GM21515 (cell line): ENCODE measurements around the gene STK11IP.

Source experiments
- ATAC-seq: cut with Tn5 transposase; IDR thresholded peaks from one replicate; pipeline ENCODE4 v1.9.1; 2021; ENCODE audit not compliant: unreplicated experiment

Gene STK11IP

DNA sequence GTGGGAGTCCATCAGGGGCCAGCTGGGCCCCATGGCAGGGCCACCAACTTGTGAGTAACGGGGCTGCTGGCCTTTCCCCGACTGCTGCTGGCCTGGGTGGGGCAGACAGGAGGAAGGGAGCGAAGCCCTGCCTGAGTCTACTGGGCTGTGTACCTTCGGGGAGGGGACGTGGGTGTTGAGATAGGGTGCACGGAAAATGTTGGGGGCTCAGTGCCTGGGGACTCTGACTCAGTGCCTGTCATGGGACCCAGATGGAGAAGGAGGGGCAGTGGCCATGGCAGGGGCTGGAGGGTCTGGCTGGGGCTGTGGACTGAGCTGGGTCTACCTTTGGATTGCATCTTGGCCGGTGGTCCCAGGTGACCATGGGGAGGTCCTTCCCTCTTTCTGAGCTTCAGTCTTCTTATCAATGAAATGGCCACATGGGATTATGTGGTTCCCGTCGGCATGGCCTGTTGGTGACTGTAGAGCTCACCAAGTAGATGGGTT, 33.8 kb downstream of the STK11IP start:
- ATAC-seq = no peak

DNA sequence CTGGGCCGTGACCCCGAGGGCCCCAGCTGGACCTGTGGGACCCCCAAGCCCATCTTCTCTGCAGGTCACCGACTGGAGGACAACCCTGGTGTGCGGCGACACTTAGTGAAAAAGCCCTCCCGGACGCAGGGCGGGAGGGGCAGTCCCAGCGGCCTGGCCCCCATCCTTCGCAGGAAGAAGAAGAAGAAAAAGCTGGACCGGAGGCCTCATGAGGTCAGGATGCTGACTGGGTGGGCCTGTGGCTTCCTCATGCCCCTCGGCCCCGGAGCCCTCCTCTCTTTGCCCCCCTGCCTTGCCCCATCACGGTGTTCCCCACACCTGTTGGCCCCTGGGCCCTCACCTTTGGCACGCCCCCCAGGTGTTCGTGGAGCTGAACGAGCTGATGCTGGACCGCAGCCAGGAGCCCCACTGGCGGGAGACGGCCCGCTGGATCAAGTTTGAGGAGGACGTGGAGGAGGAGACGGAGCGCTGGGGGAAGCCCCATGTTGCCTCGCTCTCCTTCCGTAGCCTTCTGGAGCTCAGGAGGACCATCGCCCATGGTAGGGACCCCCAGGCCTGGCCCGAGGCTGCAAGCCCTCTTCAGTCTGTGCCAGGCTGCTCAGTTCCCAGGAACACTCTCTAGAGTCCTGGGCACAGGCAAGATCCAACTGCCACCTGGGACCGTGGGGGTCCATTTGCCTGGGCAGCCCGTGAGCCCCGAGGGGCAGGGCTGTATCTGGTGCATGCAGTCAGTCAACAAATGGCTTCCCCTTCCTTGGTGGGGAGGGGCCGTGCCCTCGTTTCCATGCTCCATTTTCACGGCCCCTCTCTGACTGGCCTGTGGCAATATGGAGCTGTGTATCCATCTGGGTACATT, 34.5 kb downstream of the STK11IP start:
- ATAC-seq = no peak

DNA sequence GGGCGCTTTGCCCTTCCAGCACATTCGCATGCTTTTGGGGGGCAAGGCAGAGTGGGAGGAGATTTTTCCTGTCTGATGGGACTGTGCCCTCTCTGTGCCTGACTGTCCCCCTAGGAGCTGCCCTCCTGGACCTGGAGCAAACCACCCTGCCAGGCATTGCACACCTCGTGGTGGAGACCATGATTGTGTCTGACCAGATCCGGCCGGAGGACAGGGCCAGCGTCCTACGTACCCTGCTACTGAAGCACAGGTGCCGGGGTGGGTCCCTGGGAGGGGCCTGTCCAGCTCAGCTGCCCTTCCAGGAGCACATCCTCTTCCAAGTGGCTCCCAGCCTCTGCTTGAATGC, 35.1 kb downstream of the STK11IP start:
- ATAC-seq = no peak

DNA sequence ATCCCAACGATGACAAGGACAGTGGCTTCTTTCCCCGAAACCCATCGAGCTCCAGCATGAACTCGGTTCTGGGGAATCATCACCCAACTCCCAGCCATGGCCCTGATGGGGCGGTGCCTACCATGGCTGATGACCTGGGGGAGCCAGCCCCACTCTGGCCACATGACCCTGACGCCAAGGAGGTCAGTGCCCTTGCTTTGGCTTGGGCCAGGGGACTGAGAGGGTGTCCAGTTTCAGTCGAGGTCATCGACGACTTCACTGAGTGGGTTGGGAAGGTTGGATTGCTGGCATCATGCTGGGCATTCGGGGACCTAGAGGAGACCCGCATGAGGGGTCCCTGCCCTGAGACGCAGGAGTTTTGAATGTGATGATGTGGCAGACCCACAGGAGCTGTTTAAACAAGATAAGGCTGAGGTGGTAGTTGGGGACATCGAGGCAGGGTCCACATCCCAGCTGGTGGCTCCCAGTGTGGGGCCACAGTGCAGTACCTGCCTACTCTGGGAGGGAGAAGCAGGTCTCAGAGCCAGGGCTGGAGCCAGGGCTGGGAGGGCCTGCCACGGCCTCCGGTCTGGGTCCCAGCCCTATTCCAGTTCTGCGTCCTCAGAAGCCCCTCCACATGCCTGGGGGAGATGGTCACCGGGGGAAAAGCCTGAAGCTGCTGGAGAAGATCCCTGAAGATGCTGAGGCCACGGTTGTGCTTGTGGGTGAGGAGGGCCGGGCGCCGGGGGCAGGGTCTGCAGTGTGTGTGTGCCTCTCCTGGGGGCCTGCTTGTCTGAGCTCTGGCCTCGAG, 35.8 kb downstream of the STK11IP start:
- ATAC-seq = no peak

DNA sequence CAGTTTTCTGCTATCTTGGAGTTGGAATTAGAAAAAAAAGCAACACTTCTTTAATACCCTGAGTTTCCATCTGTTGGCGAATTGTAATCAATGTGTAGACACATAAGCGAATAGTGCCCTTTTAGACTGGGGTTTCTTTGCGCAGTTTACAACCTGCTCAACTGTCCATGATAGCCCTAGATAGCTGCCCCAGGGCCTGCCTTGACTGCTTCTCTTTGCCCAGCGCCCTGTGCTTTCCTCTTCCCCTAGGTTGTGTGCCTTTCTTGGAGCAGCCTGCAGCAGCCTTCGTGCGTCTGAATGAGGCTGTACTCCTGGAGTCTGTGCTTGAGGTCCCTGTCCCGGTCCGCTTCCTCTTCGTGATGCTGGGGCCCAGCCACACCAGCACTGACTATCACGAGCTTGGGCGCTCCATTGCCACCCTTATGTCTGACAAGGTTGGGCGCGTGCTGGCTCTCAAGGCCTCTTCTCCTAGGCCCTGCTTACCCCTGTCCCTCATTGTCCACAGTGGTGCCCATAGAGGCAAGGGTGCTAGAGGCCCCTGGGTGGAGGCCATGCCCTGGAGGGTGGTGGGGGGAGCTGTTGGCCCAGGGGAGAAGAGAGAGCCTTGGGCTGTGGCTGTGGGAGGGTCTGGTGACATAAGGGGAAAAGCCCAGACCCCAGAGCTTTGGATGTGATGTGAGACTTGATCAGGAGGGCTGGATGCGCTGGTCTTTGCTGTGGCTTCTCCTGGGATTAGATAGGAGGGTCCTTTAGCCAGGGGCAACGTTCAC, 36.7 kb downstream of the STK11IP start:
- ATAC-seq = no peak

DNA sequence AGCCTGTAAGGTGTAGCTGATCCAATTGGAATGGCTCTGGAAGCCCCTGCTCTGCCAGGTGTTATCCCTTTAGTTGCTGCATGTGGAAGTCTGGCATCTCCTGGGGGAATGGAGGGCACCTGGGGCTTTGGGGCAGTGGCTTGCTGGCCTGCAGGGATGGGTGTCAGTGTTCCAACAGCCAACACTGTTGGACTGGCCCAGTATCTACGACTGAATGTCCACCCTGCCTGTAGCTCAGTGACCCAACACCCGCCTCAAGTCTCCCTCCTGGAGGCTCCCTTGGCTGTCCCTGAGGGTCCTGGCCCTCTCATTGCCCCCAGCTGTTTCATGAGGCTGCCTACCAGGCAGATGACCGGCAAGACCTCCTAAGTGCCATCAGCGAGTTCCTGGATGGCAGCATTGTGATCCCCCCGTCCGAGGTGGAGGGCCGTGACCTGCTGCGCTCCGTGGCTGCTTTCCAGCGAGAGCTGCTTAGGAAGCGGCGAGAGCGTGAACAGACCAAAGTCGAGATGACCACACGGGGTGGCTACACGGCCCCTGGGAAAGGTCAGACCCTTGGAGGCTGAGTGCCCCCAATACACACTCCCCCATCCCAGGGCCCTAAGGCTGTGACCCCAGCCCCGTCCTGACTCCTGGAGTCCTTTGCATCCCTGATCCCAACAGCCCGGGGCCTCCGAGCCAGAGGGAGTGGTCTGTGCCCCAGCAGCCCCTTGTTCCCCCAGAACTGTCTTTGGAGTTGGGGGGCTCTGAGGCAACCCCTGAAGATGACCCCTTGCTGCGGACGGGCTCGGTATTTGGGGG, 37.5 kb downstream of the STK11IP start:
- no peak for ATAC-seq

DNA sequence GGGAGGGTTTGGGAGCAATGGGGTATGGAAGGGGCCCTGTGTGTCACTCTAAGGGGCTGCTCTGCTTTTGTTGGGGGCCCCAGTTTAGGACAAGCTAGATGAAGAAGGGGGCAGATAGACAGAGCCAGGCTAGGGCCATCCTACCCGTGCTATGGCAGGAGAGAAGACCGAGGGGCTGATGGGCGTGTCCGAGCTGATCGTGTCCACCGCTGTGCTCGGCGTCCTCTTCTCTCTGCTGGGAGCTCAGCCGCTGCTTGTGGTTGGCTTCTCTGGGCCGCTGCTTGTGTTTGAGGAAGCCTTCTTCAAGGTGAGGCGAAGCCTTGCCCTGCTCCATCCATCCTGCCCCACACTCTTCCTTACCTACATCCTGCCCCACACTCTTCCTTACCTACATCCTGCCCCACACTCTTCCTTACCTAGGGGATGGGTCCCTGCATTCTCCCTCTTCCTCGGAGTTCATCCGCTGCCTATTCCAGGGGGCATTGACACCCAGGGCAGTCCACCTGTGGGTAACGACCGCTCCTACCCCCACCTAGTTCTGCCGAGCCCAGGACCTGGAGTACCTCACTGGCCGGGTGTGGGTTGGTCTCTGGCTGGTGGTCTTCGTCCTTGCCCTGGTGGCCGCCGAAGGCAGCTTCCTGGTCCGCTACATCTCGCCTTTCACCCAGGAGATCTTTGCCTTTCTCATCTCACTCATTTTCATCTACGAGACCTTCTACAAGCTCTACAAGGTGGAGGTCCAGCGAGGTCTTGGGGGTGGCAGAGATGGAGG, 38.7 kb downstream of the STK11IP start:
- ATAC-seq = no peak

DNA sequence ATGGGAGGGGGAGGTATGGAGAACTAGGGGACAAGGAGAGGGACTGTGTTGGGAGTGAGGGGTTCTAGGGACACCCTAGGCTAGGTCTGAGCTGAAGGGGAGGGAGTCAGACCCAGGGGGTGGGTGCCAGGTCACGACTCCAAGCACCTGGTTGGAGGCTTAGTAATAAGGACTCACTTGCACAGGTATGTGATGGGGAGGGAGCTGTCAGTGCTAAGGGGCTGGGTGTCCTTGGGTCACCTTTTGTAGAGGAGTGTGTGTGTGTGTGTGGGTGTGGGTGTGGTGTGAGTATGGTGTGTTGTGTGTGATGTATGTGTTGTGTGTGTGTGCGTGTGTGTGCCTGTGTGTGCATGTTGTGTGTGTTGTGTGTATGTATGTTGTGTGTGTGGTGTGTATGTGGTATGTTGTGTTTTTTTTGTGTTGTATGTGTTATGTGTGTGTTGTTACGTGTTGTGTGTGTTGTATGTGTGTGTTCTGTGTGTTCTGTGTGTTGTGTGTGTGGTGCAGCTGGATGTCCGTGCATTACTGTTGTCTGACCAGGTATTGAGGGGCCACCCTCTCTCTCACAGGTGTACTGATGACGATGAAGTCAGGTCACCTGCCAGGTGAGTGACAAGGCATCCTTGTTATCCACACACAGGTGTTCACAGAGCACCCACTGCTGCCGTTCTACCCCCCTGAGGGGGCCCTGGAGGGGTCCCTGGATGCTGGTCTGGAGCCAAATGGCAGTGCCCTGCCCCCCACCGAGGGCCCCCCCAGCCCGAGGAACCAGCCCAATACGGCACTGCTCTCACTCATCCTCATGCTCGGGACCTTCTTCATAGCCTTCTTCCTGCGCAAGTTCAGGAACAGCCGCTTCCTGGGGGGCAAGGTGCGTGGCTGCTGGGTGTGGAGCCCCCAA, 39.5 kb downstream of the STK11IP start:
- ATAC-seq = no peak

DNA sequence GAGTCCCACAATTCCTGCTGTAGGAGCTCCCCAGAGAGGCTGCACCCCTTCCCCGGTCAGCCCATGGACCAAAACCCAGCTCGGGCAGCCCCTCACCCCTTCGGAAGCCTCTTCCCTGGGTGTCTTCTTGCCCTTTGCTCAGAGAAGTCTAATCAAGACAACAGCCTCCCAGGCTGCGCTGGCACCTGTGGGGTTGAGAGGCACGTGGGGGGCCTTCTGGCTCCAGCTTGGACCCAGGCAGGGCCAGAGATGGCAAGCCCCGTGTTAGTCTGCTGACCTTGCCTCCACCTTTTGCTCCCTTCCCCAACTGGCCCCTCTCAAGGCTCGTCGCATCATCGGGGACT, 40.2 kb downstream of the STK11IP start:
- ATAC-seq = no peak

DNA sequence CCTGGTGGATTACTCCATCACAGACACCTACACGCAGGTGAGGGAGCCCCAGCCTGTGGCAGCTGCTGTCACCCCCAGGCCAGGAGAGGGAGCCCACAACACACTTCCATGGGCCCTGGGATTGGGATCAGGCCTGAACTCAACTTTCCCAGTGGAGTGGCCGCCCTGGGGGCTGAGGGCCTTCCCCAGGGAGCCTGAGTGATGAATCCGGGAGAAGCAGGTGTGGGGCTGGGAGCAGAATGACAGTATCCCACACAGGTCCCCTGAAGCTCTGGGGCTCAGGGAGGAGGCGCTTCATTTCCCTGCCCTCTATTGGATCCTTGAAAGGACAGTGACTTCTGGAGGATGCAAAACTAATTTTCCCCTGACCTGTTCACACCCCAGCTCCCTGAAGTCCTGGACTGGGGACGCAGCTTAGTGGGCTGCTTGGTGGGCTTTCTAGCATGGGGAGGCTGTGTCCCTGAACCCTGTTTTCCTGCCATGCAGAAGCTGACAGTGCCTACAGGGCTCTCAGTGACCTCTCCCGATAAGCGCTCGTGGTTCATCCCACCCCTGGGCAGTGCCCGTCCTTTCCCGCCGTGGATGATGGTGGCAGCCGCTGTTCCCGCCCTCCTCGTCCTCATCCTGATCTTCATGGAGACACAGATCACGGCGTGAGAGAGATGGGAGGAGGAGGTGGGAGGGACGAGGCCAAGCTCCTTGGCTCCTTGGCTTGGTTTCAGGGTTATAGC, 40.7 kb downstream of the STK11IP start:
- ATAC-seq = no peak

DNA sequence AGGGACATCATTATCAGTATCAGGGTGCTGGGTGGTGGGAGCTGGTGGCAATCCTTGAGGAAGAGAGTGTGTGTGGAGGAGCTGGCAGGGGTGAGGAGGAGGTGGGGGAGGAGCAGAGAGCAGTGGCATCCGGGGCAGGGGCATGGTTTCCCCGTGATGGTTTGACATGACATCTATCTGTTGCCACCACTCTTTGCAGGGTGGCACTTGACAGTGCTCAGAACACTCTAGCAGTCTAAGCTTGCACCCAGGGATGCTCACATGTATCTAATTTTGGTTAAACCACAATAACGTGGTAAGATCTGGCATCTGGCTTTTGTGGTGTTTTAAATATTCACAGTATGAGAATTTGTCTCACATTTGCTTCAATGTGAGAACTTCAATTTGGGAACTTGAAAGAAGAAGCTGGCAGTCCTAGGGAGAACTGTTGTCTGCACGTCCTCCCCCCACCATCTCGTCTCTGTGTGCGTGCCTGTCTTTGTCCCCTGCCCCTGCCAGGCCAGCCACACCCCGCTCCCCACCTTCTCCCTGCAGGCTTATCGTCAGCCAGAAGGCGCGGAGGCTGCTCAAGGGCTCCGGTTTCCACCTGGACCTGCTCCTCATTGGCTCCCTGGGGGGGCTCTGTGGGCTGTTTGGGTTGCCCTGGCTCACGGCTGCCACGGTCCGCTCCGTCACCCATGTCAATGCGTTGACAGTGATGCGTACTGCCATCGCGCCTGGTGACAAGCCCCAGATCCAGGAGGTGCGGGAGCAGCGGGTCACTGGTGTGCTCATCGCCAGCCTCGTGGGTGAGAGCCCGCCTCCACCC, 41.5 kb downstream of the STK11IP start:
- no peak for ATAC-seq

DNA sequence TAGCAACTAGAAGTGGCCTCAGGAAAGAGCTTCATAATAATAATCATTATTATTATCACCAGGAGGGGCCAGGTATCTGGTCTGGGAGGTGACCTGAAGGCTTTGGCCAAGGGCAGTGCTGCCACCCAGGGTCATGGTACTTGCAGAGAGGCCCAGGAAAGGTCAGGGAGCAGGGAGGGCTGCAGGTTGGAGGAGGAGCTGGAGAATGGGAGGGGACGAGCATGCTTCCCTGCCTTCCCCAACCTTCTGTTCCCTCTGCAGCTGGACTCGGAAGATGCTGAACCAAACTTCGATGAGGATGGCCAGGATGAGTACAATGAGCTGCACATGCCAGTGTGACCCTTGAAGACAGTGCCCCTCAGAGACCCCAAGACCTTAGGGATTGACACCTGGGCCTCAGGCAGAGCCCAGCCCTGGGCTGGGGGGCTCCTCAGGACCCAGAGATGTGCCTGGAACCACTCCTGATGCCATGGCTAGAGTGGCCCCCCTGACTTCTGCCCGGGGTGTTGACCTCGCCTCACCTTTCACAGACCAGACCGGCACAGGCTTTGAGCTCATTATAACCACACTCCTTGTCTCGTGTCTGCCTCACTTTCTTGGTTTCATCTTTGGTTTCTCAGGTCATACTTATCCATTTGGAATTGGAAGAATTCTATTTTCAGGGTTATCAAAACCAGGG, 43.9 kb downstream of the STK11IP start:
- ATAC-seq = no peak

DNA sequence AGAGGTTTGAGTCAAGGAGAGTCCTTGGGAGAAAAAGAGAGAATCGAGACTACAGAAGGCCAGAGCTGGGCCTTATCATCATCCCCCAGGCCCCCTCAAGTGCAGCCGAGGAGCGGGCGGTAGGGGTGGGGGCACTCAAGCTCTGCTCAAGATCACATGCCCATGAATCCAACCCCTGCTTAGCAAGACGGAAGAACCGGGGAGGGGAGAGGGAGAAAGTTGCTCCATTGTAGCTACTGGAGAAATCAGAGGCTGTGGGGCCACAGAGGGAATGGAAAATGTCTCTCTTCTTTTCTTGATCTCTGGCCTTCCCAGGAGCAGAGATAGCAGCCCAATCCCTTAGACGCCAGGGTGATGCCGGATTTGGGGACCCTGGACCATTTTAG, 44.4 kb downstream of the STK11IP start:
- ATAC-seq = no peak

DNA sequence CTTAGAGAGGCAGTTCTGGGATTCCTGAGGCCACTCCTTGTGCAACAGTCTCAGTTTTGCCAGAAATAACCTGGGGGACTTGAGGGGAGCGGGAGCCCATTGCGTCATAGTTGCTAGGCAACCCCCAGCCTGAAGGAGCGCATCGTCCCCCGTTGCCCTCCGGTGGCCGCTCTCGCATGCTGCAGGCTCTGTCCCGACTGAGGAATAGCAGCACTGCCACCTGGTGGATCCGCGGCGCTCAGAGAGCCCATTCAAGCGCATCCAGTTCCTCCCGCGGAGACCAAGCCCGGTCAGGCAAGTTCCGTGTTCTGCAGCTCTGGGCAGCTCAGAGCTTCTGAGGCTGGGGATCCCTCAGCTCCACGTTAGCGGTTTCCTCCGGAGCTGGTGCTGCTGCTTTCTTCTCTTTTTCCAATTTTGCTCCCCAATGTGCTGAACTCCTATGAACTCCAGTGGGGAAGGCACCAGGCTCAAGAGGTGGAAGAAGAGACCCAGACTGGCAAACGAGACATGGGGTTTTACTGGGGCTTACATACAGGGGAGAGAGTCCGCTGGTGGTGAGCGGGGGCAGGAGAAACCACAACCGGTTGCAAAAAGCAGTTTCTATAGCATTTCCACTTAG, 44.9 kb downstream of the STK11IP start:
- ATAC-seq = peak; percentile 98

DNA sequence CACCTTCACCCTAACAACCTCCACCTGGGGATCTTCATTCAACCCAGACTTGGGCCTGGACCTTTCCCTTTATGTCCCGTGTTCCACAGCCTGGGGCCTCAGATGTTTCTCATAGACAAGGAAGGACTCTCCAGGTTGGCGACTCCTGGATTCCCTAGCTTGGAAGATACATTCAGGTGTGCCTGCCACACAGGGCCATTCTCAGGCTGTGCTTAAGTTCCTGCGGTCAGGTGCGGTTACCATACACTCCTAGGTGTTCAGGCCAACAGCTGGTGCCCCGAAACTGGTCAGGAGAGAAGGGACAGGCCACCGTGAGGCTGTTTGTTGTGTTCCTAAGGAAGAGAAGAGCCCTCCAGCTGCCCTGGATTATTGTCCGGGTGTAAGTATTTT, 45.4 kb downstream of the STK11IP start:
- no peak for ATAC-seq

DNA sequence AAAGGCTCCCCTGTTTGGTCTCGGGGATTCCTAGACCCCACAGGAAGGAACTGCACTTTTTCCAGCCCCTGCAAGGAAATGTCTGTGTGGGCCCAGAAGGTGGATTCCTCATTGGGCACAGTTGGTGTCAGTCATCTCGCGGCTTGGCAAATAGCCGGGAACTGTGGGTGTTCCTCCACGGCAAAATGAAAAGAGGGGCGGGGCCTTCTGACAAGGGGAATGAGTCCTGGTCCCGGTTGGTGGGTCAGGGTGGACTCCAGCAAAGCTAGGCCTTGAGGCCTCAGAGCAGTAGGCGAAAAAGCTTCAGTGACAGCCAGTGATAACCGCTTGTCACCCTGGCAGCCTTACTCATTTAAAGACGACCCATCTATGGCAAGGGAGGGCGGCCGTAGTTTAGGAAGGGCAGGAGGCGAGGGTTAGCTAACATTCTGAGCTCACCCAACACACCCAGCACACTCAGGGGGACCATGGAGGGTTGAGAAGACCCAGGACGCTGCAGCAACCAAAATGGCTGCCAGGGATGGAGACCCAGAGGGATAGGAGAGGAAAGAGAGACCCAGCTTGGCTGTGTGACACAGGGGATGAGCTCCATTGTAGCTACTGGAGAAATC, 46.2 kb downstream of the STK11IP start:
- no peak for ATAC-seq
